Esophagus (tissue), 2 donors: Measurements from ENCODE around the gene SOBP. TPM values are rescaled to one million over a fixed set of nuclear protein-coding genes. Genes with fewer than 3 reads are reported as not detected.

Experiments
- H3K27ac ChIP-seq, 2 donors: one replicate each; pipeline ENCODE4 v1.5.1; 2013; ENCODE audit warnings: low read depth in 2 of 2, mild to moderate bottlenecking in 2 of 2, inconsistent platforms in 1 of 2, low read length in 1 of 2, moderate library complexity in 1 of 2
- H3K27me3 ChIP-seq, 2 donors: one replicate each; pipeline ENCODE4 v1.6.1; 2013; ENCODE audit warnings: low read length in 2 of 2, control low read depth in 1 of 2, mild to moderate bottlenecking in 1 of 2; ENCODE audit not compliant: insufficient read depth in 2 of 2, control insufficient read depth in 1 of 2
- H3K36me3 ChIP-seq, 2 donors: one replicate each; pipeline ENCODE4 v1.6.1; 2013; ENCODE audit warnings: low read length in 1 of 2; ENCODE audit not compliant: control insufficient read depth in 2 of 2, insufficient read depth in 2 of 2
- H3K4me1 ChIP-seq, 2 donors: one replicate each; pipeline ENCODE4 v1.6.1; 2013; ENCODE audit warnings: low read length in 1 of 2; ENCODE audit not compliant: control insufficient read depth in 2 of 2, insufficient read depth in 2 of 2
- H3K4me3 ChIP-seq, 2 donors: one replicate each; pipeline ENCODE4 v1.5.1; 2013; ENCODE audit warnings: low read length in 2 of 2, mild to moderate bottlenecking in 2 of 2, low read depth in 1 of 2, moderate library complexity in 1 of 2
- H3K9me3 ChIP-seq, 2 donors: one replicate each; pipeline ENCODE4 v1.6.1; 2013; ENCODE audit warnings: mild to moderate bottlenecking in 2 of 2, low read depth in 1 of 2, low read length in 1 of 2, moderate library complexity in 1 of 2; ENCODE audit not compliant: control insufficient read depth in 2 of 2, insufficient read depth in 1 of 2
- WGBS, 2 donors: extraction: QIAGEN DNeasy Blood & Tissue Kit; methylation state at CpG; one replicate each; pipeline ENCODE4 v1.1.7; 2013; 5-methylcytosine and 5-hydroxymethylcytosine counted together
- polyA plus RNA-seq, 2 donors: library from polyadenylated mRNA; stranded (reverse); fragments of 200-250 nt; gene quantifications; one replicate each; pipeline ENCODE4 v1.2.3, GENCODE V29; 2013
- donor health status: healthy with polysubstance abuse.
- donor health status: Bipolar disorder and iron deficiency.

SOBP gene
- polyA plus RNA-seq, 2 donors, result 0.59 to 0.84 TPM

GRCh38 chr6:107617341-107617932, 127.5 kb downstream of the SOBP start:
- Histone ChIP-seq H3K27ac (no peak overlapping the region), H3K4me3 (no peak overlapping the region), H3K36me3 (no peaks in the 10 kb centered on the region), H3K27me3 (no peaks in the 10 kb centered on the region), H3K9me3 (no peaks in the 10 kb centered on the region), H3K4me1 (peaks cover 0 to 5% of the 10 kb centered on the region in 2 donors)
- WGBS, 2 donors, result 91 to 95% methylated on average over 6 of the region's 6 CpGs

GRCh38 chr6:107618672-107619071, 128.8 kb downstream of the SOBP start:
- 84% methylated on average over 9 of the region's 9 CpGs for WGBS, 2 donors
- Histone ChIP-seq H3K36me3 (no peaks in the 10 kb centered on the region), H3K27ac (no peak overlapping the region), H3K9me3 (no peaks in the 10 kb centered on the region), H3K4me3 (no peak overlapping the region), H3K4me1 (peaks cover 0 to 5% of the 10 kb centered on the region in 2 donors), H3K27me3 (no peaks in the 10 kb centered on the region)

- no peaks in the 10 kb centered on the region for H3K36me3 ChIP-seq
- H3K4me1 ChIP-seq, result peaks cover 0 to 5% of the 10 kb centered on the region in 2 donors
- no peak overlapping the region for H3K27ac ChIP-seq
- H3K9me3 ChIP-seq, result no peaks in the 10 kb centered on the region
- H3K27me3 ChIP-seq, result no peaks in the 10 kb centered on the region
- 83 to 87% methylated on average over 2 of the region's 2 CpGs for whole genome bisulfite sequencing, 2 donors
- H3K4me3 ChIP-seq, result no peak overlapping the region
Observed at GRCh38 chr6:107620732-107621131, 130.8 kb downstream of the SOBP start.

- H3K27me3 ChIP-seq, result no peaks in the 10 kb centered on the region
- 88 to 93% methylated on average over 6 of the region's 6 CpGs for WGBS, 2 donors
- H3K4me3 ChIP-seq, result no peak overlapping the region
- H3K27ac ChIP-seq, result no peak overlapping the region
- peaks cover 0 to 5% of the 10 kb centered on the region in 2 donors for H3K4me1 ChIP-seq
- H3K9me3 ChIP-seq, result no peaks in the 10 kb centered on the region
- no peaks in the 10 kb centered on the region for H3K36me3 ChIP-seq
Observed at GRCh38 chr6:107621229-107621937, 131.5 kb downstream of the SOBP start.

- H3K27ac ChIP-seq, result no peak overlapping the region
- no peaks in the 10 kb centered on the region for H3K27me3 ChIP-seq
- WGBS, 2 donors, result 75 to 76% methylated on average over 1 of the region's 1 CpG
- H3K4me1 ChIP-seq, result no peaks in the 10 kb centered on the region
- no peaks in the 10 kb centered on the region for H3K36me3 ChIP-seq
- H3K4me3 ChIP-seq, result no peak overlapping the region
- no peaks in the 10 kb centered on the region for H3K9me3 ChIP-seq
Observed at GRCh38 chr6:107622269-107622668, 132.4 kb downstream of the SOBP start.

- H3K9me3 ChIP-seq, result no peaks in the 10 kb centered on the region
- 86 to 91% methylated on average over 3 of the region's 3 CpGs for WGBS, 2 donors
- H3K4me3 ChIP-seq, result no peak overlapping the region
- no peaks in the 10 kb centered on the region for H3K36me3 ChIP-seq
- H3K4me1 ChIP-seq, result no peaks in the 10 kb centered on the region
- H3K27ac ChIP-seq, result no peak overlapping the region
- H3K27me3 ChIP-seq, result no peaks in the 10 kb centered on the region
Observed at GRCh38 chr6:107624050-107624449, 134.1 kb downstream of the SOBP start.

- WGBS, 2 donors, result 88 to 91% methylated on average over 1 of the region's 1 CpG
- H3K4me3 ChIP-seq, result no peak overlapping the region
Observed at GRCh38 chr6:107624541-107624940, 134.6 kb downstream of the SOBP start.

GRCh38 chr6:107625264-107625663, 135.3 kb downstream of the SOBP start:
- 84 to 94% methylated on average over 1 of the region's 1 CpG for WGBS, 2 donors
- H3K4me3 ChIP-seq, result no peak overlapping the region
- no peaks in the 10 kb centered on the region for H3K9me3 ChIP-seq
- no peaks in the 10 kb centered on the region for H3K4me1 ChIP-seq
- no peak overlapping the region for H3K27ac ChIP-seq
- no peaks in the 10 kb centered on the region for H3K36me3 ChIP-seq
- H3K27me3 ChIP-seq, result no peaks in the 10 kb centered on the region

More at GRCh38 chr6:107624541-107624940, 134.6 kb downstream of the SOBP start:
- Histone ChIP-seq H3K9me3 (no peaks in the 10 kb centered on the region), H3K36me3 (no peaks in the 10 kb centered on the region), H3K27ac (no peak overlapping the region), H3K27me3 (no peaks in the 10 kb centered on the region), H3K4me1 (no peaks in the 10 kb centered on the region)

GRCh38 chr6:107626645-107627044, 136.7 kb downstream of the SOBP start:
- H3K36me3 ChIP-seq, result no peaks in the 10 kb centered on the region
- H3K4me3 ChIP-seq, result no peak overlapping the region
- no peak overlapping the region for H3K27ac ChIP-seq
- H3K4me1 ChIP-seq, result no peaks in the 10 kb centered on the region
- WGBS, 2 donors, result 79 to 85% methylated on average over 5 of the region's 5 CpGs
- H3K27me3 ChIP-seq, result no peaks in the 10 kb centered on the region
- no peaks in the 10 kb centered on the region for H3K9me3 ChIP-seq

- H3K9me3 ChIP-seq, result no peaks in the 10 kb centered on the region
- H3K27me3 ChIP-seq, result no peaks in the 10 kb centered on the region
- WGBS, 2 donors, result 93 to 96% methylated on average over 4 of the region's 4 CpGs
- H3K4me3 ChIP-seq, result no peak overlapping the region
- no peak overlapping the region for H3K27ac ChIP-seq
- no peaks in the 10 kb centered on the region for H3K36me3 ChIP-seq
- no peaks in the 10 kb centered on the region for H3K4me1 ChIP-seq
Observed at GRCh38 chr6:107627969-107628368, 138.1 kb downstream of the SOBP start.
